GM19328 (cell line): ENCODE results near the gene BCL2L1.
A peak's percentile ranks its signal among the peaks of the same experiment; 100 is the strongest.

Source experiments
- ATAC-seq: cut with Tn5 transposase; IDR thresholded peaks from one replicate; pipeline ENCODE4 v1.9.1; 2021; ENCODE audit warnings: mild to moderate bottlenecking, moderate library complexity; ENCODE audit not compliant: unreplicated experiment

The BCL2L1 gene

DNA sequence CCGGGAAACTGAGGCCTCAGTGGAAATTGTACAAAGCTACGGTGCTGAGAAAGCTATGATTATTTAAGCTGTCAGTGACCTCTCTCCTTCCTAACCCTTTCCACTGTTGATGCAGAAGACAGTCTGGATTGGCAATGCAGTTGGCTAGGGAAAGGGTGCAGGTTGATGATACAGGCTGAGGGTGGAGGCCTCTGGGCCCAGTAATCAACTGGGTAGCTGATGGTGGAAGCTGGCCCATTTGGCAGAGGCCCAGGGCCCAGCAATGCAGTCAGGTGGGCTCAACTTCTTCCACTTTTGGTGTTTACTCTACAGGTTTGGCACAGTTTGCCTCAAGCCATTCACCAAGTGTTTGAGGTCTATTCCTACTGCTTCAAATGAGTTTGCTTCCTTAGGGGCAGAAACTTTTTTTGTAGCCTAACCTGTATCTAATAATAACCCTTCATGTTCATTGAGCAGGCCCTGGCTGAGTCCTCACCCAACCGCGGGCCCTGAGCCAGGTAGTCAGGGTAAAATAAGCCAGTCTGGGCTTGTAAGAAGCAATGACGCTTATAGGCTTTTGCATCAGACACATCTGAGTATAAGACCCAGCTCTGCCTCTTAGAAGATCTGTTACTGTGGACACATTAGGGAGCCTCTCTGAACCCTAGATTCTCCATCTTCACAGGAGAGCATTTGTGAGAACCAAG, 12.1 kb downstream of the BCL2L1 start:
- no peak for ATAC-seq

DNA sequence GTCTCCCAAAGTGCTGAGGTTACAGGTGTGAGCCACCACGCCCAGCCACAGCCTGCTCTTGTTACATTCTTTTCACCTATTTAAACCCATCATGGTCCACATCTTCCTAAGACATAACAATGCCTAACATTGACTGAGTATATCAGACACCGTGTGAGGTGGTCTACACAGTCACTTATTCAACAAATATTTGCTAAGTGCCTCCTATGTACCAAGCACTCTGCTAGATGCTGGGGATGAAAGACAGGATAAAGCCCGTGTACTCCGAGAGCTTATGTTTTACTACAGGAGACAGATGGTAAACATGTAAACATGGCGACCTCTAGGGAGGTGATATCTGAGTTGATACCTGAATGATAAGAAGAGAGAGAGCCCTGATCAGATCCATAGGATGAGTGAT, 12.7 kb downstream of the BCL2L1 start:
- ATAC-seq, result no peak

DNA sequence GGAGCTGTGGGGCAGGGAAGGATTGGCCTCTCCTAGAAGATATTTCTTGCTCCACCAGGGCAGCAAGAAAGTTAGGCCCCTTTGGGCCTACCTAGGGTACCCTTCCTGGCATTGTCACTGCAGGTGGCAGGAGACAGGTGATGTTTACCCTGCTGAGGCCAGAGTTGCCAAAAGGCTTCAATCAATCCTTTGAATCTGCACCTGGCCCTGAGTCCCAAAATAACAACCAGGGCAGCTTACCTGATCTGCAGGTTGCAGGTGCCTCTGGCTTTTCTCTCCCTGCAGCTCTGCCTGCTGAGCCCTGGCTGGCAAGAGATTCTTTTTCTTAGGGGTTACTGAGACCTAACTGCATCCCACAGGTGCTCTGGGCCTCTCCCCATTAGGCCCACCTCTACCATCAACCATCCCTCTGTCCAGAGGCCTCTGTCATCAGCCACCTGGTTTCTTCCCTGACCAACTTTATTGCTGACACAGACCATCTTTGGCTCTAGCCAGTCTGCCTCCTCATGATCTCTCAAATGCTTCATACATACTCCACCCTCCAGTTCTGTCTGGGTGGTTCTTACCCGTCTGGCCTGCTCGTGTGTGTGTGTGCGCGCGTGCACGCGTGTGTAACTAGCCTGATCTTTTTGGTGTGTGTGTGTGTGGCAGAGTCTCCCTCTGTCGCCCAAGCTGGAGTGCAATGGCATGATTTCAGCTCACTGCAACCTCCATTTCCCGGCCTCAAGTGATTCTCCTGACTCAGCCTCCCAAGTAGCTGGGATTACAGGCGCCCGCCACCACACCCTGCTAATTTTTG, 13.7 kb downstream of the BCL2L1 start:
- no peak for ATAC-seq

DNA sequence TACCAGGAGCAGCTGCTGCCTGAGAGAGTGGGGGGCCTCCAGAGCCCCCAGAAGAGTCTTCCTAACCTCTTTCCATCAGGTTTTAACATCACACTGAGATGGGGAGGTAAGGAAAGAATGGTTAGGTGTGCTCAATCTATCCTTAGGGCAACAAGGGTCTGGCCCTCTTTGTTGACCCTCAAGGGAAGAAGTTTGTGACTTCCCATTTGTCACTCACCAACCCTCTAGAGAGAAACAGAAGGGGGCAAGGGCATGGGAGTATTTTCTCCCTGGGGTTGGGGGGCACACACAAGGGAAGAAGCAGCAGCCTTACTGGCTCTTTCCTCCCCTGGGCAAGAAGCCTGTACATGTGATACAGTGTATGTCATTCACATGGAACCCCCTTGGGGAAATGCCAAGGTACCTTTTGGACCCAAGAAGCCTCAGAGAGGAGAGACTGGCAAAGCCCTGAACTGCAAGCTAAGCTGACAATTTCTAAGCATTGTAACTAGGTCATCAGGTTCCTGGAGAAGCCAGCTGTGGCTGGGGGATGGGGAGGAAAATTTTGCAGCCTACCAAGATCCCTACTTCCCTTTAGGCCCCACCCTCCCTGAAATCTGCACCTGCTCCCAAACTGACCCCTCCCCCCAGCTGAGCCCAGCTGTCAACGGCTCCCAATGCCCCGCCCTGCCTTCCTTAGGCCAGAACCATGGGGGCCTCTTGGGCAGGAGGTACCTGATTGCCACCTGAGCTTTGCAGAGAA, 14.5 kb downstream of the BCL2L1 start:
- no peak for ATAC-seq

DNA sequence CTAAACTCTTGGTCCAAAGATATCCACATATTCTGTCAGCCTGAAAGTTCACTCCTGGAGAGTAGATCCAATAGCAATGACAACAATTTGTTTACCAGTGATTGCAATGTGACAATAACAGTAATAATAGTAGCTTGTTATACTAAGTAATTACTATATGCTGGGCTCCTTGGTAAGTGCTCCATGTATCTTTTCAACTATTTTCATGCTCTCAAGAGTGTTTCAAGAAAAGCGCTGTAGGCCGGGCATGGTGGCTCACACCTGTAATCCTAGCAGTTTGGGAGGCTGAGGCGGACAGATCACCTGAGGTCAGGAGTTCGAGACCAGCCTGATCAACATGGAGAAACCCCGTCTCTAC, 15.4 kb downstream of the BCL2L1 start:
- no peak for ATAC-seq

DNA sequence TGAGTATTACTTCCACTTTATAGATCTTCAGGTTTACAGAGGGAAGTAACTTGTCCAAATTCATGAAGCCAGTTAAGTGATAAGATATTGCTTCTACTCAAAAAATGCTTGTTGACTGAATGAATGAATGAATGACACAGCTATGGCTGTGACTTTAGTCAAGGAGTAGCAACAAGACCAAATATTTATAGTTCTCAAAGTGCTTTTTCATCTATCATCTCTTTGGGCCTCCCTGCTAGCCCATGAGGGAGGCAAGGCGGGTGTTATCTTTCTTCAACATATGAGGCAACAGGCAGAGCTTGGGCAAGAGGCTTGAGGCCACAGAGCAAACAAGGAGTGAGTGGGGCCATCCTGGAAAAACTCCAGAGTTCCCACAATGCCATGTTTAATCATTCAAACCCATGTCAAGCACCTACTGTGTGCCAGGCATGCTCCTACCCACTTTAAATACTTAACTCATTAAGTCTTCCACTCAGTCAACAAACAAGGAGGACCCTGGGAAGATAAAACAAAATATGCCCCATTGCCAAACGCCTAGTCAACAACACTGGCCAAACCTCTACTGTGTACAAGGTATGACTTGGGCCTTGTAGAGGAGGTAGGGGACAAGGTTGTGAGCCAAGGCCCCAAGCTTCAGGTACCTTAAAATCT, 15.9 kb downstream of the BCL2L1 start:
- ATAC-seq, result no peak

DNA sequence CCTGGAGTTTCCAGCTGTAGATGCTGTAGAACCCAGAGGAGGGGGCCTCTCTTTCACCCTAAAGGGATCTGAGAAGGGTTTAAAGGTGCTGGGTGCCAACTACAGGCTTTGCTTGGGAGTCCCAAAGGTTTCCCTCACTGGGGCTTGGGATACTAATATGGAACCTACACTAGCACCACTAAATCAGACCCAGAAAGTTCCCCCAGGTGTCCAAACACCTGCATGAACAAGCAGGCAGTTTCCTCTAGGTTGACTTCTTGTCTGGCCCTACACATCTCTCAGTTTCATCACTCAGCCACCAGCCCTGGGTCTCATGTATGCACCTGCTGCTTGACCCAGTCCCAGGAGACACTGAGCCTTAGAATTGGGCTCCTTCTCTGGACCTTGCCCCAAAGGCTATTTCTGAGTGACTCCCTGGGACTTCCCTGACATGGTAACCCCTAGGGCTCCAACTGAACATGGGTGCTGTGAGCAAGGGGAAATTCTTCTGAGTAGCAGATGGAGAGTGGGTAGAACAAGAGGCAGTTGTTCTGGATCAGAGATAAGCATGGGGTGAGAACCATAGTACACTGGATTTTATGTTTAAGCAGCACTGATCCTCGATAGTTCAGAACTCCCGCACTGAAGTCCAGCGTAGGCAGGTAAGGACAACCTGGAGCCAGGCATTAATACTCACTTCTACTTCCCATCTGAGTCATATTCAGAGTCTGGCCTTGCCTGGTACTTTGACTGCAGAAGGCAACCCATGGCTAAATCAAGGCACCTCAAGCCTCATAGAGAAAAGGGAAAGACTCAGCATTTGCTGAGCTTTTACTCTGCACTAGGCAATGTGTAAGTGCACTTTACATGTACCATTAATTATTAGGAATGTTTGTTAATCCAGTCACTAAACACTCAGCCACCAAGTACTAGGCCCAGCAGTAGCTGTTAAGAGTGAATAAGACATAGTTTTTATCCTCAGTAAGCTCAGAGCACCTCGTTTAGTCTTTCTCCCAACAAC, 16.8 kb downstream of the BCL2L1 start:
- ATAC-seq, result peak; percentile 59

DNA sequence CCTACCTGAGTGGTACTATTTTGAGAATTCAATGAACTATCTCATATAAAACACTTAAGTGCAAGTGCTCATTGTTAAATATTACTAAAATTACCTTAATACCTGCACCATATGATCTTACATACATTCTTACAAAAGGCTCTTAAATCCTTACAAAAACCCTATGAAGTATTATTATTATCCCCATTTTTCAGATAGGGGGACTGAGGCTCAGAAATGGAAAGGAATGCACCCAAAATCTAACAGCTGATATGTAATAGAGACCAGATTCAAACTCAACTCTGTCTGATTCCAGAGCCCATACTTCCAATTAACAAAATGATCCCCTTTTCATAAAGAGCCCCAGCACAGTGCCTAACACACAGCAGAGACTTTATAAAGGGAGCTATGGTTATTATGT, 17.5 kb downstream of the BCL2L1 start:
- ATAC-seq, result no peak

DNA sequence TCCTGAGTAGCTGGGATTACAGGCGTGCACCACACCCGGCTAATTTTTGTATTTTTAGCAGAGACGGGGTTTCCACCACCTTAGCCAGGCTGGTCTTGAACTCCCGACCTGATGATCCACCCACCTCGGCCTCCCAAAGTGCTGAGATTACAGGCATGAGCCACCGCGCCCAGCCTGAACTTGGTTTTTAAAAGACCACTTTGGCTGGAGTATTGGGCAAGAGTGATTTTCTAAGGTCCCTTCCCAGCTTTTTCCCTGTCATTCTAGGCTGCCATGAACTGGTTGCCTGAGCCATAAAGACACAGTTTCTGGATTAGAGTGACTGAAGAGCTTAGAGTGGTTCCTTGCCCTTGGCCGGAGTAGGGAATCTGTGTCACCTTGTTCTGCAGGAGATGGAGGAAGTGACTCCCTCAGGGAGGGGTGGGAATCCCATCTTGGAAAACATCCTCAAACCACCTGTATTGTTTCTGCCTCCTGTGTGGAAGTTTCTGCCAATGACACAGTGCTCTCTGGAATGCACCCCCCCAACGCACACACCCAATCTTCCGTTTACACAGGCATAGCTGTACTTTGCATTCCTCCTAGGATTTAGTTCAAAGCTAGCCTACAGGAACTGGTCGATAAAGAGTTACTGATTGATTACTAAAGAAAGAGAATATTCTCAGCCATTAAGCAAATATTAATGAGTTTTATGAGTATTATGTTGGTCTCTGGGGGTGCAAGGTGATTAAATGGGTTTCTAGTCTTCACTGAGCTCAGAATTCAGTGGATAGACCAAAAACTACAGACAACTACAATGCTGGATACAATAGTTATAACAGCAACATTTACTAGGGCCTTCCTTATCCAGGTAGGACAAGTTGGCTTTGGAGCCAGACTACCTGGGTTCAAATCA, 18.2 kb downstream of the BCL2L1 start:
- ATAC-seq, result no peak

DNA sequence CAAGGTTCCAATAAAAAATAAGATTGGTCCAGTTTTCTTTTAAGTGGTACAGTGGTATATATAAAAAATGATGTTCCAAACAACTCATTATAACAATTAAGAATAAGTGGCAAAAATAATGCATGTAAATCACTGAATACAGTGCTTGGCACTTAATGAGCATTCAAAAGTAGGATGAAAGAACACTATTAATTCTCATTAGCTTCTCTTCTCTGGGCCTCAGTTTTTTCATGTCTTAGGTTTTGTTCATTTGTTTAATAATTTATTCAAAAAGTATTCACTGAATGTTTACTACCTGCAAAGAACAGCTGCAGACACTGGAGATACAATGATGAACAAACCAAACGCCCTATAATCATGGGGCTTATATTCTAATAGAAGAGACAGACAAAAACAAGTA, 21.1 kb downstream of the BCL2L1 start:
- no peak for ATAC-seq

DNA sequence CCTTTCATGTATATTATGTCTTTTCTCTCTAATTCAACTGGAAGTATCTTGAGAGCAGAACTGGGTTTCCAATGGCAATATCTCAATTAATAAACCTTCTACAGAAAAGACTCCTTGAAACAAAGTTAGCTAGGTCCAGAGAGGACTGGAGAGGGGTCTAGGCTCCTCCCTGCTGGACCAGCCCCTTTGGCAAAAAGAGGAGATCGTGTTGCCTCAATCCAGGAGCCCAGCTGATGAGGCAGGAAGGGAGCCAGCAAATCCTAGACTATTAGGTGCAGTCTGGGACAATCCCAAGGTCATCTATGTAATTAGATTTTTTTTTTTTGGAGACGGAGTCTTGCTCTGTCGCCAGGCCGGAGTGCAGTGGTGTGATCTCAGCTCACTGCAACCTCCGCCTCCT, 21.9 kb downstream of the BCL2L1 start:
- no peak for ATAC-seq

DNA sequence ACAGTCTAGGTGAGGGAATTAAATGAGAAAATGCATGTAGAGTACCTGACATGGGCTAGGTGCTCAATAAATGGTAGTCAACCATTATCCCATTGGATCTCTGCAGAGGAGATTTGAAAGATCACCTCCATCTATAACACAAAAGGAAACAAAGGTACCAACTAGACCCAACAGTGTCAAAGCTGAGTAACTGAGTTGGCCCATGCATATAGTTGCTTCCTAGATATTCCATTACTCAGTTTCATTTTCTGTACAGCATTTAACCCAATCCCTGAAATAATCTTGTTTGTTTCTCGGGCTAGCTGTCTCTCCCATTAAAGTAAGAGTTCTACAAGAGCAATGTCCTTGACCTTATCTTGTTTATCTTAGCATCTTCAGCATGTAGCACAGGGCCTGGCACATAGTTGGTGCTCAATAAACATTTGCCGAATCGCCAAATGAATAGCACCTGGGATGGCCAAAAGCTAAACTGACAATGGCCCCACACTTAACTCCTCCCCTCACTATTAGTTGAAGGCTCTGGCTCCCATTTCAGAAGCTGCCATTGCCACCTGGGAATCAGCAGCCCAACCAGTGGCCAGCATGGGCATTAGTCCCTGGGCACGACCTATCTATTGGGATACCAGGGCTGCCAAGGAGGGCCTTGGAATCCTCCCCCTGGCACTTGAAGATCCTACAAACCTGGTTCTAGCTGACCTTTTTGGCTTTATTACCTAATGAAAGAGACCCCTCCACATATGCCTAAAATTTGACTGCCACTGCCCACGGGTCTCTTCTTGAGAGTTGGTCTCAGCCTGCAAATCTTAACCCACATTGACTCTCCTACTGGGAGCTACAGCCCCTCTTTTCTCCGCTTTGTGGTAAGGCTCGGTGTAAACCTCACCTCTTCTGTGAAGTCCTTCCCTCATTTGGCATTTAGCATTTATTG, 22.6 kb downstream of the BCL2L1 start:
- ATAC-seq, result no peak

DNA sequence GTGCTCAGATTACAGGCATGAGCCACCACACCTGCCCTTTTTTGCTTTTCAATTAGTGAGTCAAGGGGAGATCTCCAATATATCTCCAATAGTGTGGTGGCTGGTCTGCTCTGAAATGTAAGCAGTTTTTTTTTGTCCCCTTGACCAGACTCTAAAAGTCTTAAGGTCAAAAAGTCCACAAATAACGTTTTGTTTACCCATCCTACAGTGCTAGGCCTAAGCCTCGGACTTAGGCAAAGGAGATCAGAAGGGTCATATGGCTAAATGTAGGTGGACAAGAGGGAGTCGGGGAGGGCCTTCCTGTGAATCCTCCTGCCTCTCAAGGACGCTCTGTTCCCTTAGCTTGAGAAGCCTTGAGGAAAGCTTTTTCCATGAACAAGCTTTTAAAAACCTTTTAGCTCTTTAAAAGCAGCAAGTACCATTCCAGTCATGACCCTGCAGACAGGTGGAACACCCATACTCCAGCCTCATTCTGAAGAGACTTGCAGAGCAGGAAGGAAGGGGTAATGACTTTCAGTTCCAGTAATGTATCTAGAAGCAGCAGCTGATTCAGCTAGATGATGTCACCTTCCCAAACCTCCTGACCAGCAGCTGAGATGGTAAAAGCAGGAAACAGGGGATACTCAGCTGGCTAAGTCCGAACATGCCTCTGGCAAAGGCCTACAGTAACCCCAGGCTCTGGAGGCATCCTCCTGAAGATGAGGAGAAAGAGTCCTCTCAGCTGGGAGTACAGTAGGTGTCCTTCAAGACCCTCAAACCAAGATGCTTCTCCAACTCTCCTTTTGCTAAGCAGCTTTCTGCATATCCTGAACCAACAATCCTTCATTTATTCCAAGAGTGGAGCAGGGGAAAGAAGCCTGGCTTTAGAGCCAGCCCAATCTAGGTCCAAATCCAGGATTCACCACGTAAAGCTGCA, 23.6 kb downstream of the BCL2L1 start:
- peak; percentile 87 for ATAC-seq

DNA sequence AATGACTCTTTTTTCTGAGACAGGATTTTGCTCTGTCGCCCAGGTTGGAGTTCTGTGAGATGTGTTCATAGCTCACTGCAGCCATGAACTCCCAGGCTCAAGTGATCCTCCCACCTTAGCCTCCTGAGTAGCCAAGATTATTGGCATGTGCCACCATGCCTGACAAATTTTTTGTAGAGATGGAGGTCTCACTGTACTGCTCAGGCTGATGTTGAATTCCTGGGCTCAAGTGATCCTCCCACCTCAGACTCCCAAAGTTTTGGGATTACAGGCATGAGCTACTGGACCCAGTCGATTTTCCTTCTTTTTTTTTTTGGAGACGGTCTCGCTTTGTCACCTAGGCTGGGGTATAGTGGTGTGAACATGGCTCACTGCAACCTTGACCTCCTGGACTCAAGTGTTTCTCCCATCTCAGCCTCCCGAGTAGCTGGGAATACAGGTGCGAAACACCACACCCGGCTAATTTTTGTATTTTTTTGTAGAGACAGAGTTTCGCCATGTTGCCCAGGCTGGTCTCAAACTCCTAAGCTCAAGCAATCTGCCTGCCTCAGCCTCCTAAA, 24.3 kb downstream of the BCL2L1 start:
- no peak for ATAC-seq

DNA sequence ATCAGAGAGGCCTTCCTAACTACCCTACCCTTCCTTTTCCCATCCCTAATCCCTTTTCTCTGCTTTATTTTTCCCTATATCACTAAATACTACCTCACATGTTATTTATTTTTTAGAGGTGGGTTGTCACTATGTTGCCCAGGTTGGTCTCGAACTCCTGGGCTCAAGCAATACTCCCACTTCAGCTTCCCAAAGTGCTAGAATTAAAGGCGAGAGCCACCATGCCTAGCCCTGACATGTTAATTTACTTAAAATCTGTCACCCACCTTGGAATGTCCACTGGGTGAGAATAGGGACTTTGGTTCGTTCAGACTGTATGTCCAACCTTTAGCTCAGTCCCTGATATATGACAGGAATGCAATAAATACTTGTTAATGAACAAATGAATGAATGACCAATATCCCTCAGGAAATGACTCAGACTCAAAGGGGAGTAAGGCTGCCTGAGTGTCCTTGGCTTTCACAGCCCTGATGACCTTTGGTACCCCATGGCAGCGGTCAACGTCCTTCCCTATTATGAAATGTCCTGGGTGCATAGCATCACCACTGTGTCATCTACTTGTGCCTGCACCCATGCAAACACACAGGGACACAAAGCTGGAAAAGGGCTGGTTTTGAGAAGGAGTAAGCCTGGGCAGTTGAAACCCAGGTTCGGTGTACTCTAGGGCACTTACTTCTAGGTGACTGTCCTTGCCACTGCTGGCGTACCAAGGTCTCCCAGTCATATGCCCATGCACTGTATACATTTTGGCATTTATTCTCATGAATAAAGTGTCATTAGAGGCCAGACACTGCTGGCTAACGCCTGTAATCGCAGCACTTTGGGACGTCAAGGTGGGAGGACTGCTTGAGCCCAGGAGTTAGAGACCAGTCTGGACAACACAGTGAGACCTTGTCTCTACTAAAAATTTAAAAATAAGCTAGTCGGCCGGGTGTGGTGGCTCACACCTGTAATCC, 26.5 kb downstream of the BCL2L1 start:
- no peak for ATAC-seq
